SKM-1 treated with dmso at 0.1 percent for 144 hours (cell line): ENCODE results near the gene CLDN3.
A peak's percentile ranks its signal among the peaks of the same experiment; 100 is the strongest.
"Not testable (repeated sequence)": the region's sequence is repeated elsewhere in the genome, so short reads cannot be mapped to it uniquely, and the experiment has no call there.

Source experiments
- DNase-seq: peaks from one replicate; lab custom pipeline; 2025; ENCODE audit not compliant: unreplicated experiment; lab: John Stamatoyannopoulos, UW

CLDN3 gene

DNA sequence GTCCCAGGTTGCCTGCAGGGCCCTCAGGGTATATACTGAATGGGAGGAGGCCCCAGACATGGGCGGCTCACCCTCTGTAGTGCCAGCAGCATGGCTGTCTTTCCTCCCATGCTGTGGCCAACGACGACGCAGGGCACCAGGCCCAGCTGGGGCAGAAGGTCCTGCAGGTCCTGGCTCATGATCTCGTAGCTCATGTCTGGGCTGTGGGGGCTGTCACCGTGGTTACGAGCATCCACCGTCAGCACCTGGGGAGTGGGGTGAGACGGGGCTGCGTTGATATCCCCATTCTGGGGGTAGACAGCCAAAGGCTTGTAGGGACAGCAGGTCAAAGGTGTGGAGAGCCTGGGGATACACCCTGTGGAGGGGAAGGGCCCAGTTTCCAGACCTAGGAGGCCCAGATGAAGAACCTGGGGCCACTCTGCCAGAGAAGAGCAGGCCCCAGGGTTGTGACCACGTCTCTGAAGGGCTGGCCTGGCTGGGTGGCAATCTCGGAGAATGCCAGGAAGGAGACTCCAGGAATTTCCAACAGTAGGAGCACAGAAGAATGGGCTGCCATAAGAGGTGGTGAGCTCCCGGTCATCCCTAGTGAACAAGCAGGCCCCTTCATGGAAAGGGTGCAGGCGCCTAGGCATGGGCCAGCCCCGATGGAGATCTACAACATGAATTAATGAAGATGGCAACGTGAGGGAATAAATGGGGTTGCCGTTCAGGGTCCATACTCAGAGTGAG is 32.4 kb downstream of the CLDN3 start:
- no peak for DNase-seq

DNA sequence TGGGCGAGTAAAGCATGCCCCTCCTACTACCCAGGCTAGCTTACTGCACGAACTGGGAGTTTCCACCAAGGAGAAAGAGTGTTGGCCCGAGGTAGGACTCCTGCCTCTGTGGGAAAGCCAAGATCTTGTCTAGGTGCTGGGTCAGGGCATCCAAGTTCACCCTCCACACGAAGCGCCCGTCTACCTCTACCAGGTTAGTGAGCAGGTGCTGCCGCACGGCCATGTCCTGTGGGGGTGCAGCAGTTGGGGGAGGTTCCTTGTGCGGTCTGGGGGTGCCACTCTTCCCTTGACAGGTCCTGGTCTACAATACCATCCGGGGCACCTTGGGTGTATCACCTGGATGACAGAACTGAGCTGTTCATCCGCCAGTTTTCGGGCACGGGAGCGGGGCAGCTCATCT is 33.2 kb downstream of the CLDN3 start:
- DNase-seq, result no peak

DNA sequence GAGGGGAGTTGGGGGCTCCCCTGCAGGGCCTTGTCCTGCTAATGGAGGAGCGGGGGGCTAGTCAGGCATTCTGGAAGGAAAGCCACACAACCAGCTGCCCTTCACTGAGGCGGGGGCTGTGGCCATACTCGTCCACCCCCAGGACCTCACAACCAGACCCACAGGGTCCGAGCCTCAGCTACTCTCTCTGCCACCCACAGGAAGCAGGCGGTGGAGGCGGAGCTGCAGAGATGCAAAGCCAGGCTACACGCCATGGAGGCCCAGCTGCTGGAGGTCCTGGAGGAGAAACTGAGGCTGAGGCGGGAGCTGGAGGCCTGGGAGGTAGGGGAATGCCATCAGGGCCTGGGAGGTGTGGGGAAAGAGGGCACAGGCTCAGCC is 34.6 kb downstream of the CLDN3 start:
- no peak for DNase-seq

DNA sequence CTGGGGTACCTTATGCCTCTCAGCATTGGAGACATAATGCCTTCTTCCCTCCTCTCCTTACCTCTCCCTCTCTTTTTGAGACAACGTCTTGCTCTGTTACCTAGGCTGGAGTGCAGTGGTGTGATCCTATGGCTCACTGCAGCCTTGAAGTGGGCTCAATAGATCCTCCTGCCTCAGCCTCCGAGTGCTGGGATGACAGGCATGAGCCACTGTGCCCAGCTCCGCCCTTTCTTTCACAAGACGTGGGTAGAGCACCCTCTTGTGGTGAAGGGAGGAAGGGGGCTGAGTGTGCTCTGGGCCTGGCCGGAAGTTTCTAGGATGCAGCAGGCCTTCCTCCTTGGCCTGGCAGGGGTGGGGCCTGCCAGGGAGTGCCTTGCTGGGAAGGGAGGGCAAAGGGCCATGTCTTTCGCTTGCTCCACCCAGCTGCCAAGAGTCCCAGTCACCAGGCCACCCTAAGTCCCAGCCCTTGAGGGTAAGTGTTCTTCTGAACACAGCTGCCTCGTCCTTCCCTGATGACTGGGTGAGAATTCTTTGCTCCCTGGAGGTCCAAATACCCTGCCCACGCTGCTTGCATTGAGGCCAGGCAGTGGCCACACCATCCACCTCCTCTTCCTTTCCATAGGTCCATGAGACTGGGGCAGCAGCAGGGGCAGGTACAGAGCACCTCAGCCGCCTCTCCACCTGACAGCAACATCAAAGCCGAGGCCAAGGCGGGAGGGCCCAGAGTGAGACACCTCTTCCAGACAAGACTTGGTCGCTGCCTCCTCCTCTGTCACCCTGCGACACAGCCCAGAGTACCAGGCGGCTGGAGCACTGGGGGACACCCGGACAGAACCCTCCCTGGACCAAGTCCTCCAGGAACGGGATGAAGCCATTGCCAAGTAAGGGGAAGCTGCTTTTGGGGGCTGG is 35.2 kb downstream of the CLDN3 start:
- peak; percentile 75 for DNase-seq

DNA sequence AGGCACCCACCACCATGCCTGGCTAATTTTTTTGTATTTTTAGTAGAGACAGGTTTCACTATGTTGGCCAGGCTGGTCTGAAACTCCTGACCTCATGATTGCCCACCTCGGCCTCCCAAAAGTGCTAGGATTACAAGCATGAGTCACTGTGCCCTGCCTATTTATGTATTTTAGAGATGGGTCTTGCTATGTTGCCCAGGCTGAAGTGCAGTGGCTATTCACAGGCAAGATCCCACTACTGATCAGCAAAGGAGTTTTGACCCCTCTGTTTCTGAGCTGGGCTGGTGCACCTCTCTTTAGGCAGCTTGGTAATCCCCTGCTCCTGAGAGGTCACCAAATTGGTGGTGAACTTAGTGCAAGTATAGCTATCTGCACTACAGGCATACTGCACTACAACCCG is 37.7 kb downstream of the CLDN3 start:
- no peak for DNase-seq

DNA sequence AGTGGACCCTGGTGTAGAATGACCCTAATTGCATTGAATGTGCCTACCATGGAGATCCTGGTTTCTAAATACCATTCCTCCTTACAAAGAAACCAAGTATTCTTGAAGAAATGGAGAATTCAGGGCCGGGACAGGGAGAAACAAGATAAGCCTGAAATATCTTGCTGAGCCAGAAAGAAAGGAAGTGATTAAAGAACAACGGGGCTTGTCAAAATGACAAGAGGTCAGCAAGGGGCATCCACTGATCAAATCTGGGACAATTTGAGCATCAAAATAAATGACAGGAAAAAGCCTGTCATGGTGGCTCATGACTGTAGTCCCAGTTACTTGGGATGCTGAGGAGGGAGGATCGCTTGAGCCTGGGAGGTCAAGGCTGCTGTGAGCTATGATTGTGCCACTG is 39.6 kb downstream of the CLDN3 start:
- DNase-seq, result no peak

DNA sequence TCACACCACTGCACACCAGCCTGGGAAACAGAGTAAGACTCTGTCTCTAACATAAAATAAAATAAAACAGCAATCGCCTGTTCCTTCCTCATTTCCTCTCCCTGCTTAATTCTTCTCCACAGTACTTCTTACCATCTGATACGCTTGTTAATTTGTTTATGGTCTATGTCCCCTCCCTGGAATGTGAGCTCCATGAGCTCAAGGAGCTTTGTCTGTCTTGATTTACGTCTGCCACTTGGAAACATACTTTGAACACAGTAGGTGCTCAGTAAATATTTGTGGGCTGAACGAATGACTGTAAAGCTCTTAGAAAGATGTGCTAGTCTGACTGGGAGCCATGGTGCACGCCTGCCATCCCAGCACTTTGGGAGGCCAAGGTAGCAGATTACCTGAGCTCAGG is 41.5 kb downstream of the CLDN3 start:
- no peak for DNase-seq

DNA sequence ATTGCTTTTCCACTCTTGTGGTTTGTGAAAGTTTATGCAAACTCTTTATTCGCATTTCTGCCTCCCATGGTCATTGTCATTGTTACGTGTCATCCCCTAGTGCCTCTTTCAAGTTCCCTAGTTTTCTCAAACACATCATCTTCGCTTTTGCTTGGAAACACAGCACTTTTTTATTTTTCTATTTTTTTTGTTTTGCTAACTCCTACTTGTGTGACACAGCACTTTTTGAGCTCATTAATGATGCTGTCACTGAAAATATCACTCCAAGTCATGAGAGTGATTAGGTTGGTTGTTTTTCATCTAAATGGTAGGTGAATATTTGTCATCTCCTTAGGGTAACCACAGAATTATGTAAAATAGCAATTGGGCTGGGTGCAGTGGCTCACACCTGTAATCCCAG is 42.1 kb downstream of the CLDN3 start:
- DNase-seq, result no peak

DNA sequence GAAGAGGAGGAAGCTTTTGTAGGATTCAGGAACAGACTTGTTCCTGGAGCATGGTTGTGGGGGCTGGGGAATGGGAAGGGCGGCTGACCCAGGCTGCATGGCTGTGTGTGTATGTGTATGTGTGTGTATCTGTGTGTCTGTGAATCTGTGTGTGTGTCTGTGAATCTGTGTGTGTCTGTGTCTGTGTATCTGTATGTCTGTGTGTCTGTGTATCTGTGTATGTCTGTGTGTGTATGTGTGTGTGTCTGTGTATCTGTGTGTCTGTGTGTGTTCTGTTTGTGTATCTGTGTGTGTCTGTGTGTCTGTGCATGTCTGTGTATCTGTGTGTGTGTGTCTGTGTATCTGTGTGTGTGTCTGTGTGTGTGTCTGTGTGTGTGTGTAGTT is 44.0 kb downstream of the CLDN3 start:
- DNase-seq, result no peak

DNA sequence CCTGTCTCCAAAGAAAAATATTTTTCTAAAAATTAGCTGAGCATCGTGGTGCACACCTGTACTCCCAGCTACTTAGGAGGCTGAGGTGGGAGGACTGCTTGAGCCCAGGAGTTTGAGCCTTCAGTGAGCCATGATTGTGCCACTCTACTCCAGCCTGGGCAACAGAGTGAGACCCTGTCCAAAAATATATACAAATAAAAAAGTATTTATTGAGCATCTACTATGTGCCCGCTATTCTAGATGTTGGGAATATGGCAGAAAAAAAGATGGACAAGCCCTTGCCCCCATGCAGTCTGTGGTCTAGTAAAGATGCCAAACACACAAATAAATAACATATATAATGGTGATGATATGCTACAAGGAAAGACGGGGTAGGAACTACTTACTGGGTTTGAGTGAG is 46.3 kb downstream of the CLDN3 start:
- DNase-seq, result no peak

DNA sequence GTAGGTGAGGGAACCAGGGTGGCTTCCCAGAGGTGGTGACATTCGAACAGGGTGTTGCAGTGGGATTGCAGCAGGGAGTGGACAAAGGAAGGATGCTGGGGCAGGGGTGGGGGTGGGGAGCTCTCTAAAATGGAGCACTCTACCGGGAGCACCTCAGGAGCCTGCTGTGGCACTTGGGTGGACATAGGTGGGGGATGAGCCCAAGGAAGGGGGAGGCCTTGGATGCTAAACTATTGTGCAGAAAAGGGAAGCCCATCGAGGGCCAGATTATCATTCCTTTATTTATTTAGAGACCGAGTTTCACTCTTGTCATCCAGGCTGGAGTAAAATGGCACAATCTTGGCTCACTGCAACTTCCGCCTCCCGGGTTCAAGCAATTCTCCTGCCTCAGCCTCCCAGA is 47.3 kb downstream of the CLDN3 start:
- DNase-seq, result no peak

DNA sequence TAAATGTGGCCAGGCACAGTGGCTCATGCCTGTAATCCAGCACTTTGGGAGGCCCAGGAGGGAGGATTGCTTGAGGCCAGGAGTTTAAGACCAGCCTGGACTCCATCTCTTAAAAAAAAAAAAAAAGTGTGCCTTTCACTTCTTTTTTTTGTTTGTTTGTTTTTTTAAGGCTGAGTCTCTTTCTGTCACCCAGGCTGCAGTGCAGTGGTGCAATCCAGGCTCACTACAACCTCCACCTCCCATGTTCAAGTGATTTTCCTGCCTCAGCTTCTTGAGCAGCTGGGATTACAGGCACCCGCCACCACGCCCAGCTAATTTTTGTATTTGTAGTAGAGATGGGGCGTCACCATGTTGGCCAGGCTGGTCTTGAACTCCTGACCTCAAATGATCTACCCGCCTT is 47.9 kb downstream of the CLDN3 start:
- DNase-seq, result not testable (repeated sequence)

DNA sequence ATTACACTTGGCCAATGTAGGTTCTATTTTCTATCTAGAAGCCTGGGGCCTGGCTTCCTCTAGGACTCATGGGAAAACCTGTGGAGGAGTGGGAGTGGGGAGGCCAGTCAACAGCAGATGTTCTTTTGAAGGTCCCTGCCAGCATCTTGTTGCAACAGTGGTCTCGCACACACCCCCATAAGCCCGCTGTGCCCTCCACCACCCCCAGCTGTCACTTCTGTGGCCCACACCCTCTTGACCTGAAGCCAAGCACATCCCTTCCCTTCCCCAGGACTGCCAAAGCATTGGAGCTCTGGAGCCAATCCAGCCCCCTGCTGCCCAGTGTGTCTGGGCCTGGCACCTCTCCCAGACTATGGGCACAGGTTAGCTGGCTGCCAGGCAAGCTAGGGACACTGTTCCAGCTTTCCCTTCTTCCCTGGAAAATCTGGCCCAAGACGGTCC is 48.7 kb downstream of the CLDN3 start:
- no peak for DNase-seq

DNA sequence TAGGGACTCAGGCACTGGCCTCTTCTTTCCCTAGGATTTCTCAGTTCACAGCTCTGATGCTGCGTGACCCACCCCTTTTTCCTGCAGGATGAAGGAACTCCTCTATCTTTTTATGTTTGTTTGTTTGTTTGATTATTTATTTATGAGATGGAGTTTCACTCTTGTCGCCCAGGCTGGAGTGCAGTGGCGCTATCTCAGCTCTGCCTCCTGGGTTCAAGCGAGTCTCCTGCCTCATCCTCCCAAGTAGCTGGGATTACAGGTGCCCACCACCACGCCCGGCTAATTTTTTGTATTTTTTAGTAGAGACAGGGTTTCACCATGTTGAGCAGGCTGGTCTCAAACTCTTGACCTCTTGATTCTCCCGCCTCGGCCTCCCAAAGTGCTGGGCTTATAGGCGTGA is 49.6 kb downstream of the CLDN3 start:
- not testable (repeated sequence) for DNase-seq

DNA sequence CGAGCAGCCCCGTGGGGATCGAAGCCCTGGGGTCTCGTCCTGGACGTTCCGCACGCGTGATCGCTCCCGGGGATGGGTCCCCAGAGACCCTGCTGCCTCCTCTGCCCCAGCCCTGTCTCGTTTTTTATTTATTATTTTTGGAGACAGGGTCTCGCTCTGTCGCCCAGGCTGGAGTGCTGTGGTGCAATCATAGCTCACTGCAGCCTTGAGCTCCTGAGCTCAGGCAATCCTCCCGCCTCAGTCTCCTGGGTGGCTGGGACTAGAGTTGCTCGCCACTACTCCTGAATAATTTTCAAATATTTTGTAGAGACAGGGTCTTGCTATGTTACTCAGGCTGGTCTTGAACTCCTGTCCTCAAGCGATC is 50.3 kb downstream of the CLDN3 start:
- DNase-seq, result no peak
